Measurements from ENCODE around the gene SLC15A1. TPM values are rescaled to one million over a fixed set of nuclear protein-coding genes. Genes with fewer than 3 reads are reported as not detected.

Gene SLC15A1
- total RNA-seq, 4 donors from 2014 or later, result 16.1 to 56.3 (median 44.1) TPM; not detected in 1

GRCh38 chr13:98791611-98792010, 39.1 kb upstream of the SLC15A1 start:
- in situ Hi-C loops (cut with MboI; ENCODE audit: low pct_ligation_motif_present in 1 of 4, low pct_unique_long_range_greater_than_20kb in 1 of 4, low sequenced_read_pairs in 3 of 4), result no loop called here
- H3K4me3 ChIP-seq, result no peak overlapping the region
- peaks cover 0 to 7% (median 4%) of the 10 kb centered on the region in 4 donors for H3K4me1 ChIP-seq
- DNase-seq, result no peak
- 40 to 91% methylated on average over 1 to 7 of the region's 7 CpGs for WGBS, 2 donors (ENCODE audit: low coverage in 1 of 2)
- intact Hi-C loops (cut with DNase I; ENCODE audit: low total_unique reads), result no loop called here
- no peak overlapping the region for H3K27ac ChIP-seq
- H3K9me3 ChIP-seq, result no peaks in the 10 kb centered on the region
- H3K27me3 ChIP-seq, result no peaks in the 10 kb centered on the region
- H3K36me3 ChIP-seq, result peaks cover 0 to 7% (median 0%) of the 10 kb centered on the region in 4 donors
- no peak for TF ChIP-seq POLR2A (IDR thresholded peaks at IDR 0.05)
- no peak for TF ChIP-seq EP300 (IDR thresholded peaks at IDR 0.05; ENCODE audit: low read depth)
- TF ChIP-seq POLR2AphosphoS5 (IDR thresholded peaks at IDR 0.05), result no peak
- TF ChIP-seq CTCF (IDR thresholded peaks at IDR 0.05), result no peak

- in situ Hi-C loops (cut with MboI; ENCODE audit: low pct_ligation_motif_present in 1 of 4, low pct_unique_long_range_greater_than_20kb in 1 of 4, low sequenced_read_pairs in 3 of 4), result no loop called here
- intact Hi-C loops (cut with DNase I; ENCODE audit: low total_unique reads), result no loop called here
- Histone ChIP-seq H3K4me1 (peaks cover 0 to 7% (median 4%) of the 10 kb centered on the region in 4 donors), H3K27me3 (no peaks in the 10 kb centered on the region), H3K9me3 (no peaks in the 10 kb centered on the region), H3K4me3 (no peak overlapping the region), H3K36me3 (no peaks in the 10 kb centered on the region), H3K27ac (no peak overlapping the region)
- TF ChIP-seq EP300 (IDR thresholded peaks at IDR 0.05; ENCODE audit: low read depth) (no peak), POLR2A (IDR thresholded peaks at IDR 0.05) (no peak), CTCF (IDR thresholded peaks at IDR 0.05) (no peak), POLR2AphosphoS5 (IDR thresholded peaks at IDR 0.05) (no peak)
- DNase-seq, result no peak
- 81% methylated on average over 9 of the region's 9 CpGs; no CpG with 5 or more reads in 1 of the 2 donors for WGBS, 2 donors (ENCODE audit: low coverage in 1 of 2)
Measured at GRCh38 chr13:98787996-98788395, 35.5 kb upstream of the SLC15A1 start.

DNA sequence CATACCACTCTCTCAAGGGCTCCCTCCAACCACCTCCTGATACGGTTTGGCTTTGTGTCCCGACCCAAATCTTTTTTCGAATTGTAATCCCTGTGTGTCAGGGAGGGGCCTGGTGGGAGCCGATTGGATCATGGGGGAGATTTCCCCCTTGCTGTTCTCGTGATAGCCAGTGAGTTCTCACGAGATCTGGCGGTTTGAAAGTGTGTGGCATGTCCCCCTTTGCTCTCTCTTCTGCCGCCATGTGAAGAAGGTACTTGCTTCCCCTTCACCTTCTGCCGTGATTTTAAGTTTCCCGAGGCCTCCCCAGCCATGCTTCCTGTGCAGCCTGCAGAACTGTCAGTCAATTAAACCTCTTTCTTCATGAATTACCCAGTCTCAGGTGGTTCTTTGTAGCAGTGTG, 34.7 kb upstream of the SLC15A1 start:
- Histone ChIP-seq H3K27ac (no peak overlapping the region), H3K4me3 (no peak overlapping the region), H3K36me3 (no peaks in the 10 kb centered on the region), H3K9me3 (no peaks in the 10 kb centered on the region), H3K27me3 (no peaks in the 10 kb centered on the region), H3K4me1 (peaks cover 0 to 4% (median under 1%) of the 10 kb centered on the region in 4 donors)
- 74 to 78% methylated on average over 9 to 10 of the region's 10 CpGs for WGBS, 2 donors (ENCODE audit: low coverage in 1 of 2)
- no peak for TF ChIP-seq CTCF (IDR thresholded peaks at IDR 0.05)
- TF ChIP-seq POLR2AphosphoS5 (IDR thresholded peaks at IDR 0.05), result no peak
- TF ChIP-seq EP300 (IDR thresholded peaks at IDR 0.05; ENCODE audit: low read depth), result no peak
- TF ChIP-seq POLR2A (IDR thresholded peaks at IDR 0.05), result no peak
- in situ Hi-C loops (cut with MboI; ENCODE audit: low pct_ligation_motif_present in 1 of 4, low pct_unique_long_range_greater_than_20kb in 1 of 4, low sequenced_read_pairs in 3 of 4) (no loop called here), intact Hi-C loops (cut with DNase I; ENCODE audit: low total_unique reads) (no loop called here)
- DNase-seq, result no peak

- in situ Hi-C loops (cut with MboI; ENCODE audit: low pct_ligation_motif_present in 1 of 4, low pct_unique_long_range_greater_than_20kb in 1 of 4, low sequenced_read_pairs in 3 of 4), result no loop called here
- intact Hi-C loops (cut with DNase I; ENCODE audit: low total_unique reads), result no loop called here
- no peaks in the 10 kb centered on the region for H3K27me3 ChIP-seq
- H3K4me1 ChIP-seq, result no peaks in the 10 kb centered on the region
- WGBS, 2 donors (ENCODE audit: low coverage in 1 of 2), result 65 to 79% methylated on average over 7 of the region's 7 CpGs
- no peak for DNase-seq
- no peak overlapping the region for H3K4me3 ChIP-seq
- no peaks in the 10 kb centered on the region for H3K36me3 ChIP-seq
- no peak overlapping the region for H3K27ac ChIP-seq
- H3K9me3 ChIP-seq, result no peaks in the 10 kb centered on the region
- no peak for TF ChIP-seq POLR2AphosphoS5 (IDR thresholded peaks at IDR 0.05)
- TF ChIP-seq POLR2A (IDR thresholded peaks at IDR 0.05), result no peak
- TF ChIP-seq EP300 (IDR thresholded peaks at IDR 0.05; ENCODE audit: low read depth), result no peak
- TF ChIP-seq CTCF (IDR thresholded peaks at IDR 0.05), result no peak
Measured at GRCh38 chr13:98786023-98786422, 33.6 kb upstream of the SLC15A1 start.

All from transverse colon (tissue), 4 donors.